Mesothelial cell of epicardium (in vitro differentiated cells): Measurements from ENCODE around the gene CHST15. TPM values are rescaled to one million over a fixed set of nuclear protein-coding genes. Genes with fewer than 3 reads are reported as not detected.

Experiments used
- DNase-seq, 2 experiments: peaks; one replicate each; pipeline ENCODE4 v3.0.0; 2021; ENCODE audit warnings: low spot score in 2 of 2; ENCODE audit not compliant: unreplicated experiment in 2 of 2
- H3K27ac Mint-ChIP-seq: 2 replicates; pipeline ENCODE4 v1.8.0; 2021; ENCODE audit warnings: mixed read lengths
- H3K27me3 Mint-ChIP-seq: 2 replicates; pipeline ENCODE4 v1.8.0; 2021; ENCODE audit warnings: low read depth, mixed read lengths
- H3K36me3 Mint-ChIP-seq: 2 replicates; pipeline ENCODE4 v1.8.0; 2021; ENCODE audit warnings: mixed read lengths
- H3K4me1 Mint-ChIP-seq: 2 replicates; pipeline ENCODE4 v1.8.0; 2021; ENCODE audit warnings: mixed read lengths
- H3K4me3 Mint-ChIP-seq: 2 replicates; pipeline ENCODE4 v1.8.0; 2021; ENCODE audit warnings: mild to moderate bottlenecking, moderate library complexity, mixed read lengths
- H3K9me3 Mint-ChIP-seq: 2 replicates; pipeline ENCODE4 v1.8.0; 2021; ENCODE audit warnings: mixed read lengths
- total RNA-seq: library from RNA; stranded (reverse); gene quantifications from 3 replicates; pipeline ENCODE4 v1.2.1, GENCODE V29; 2021
- TF ChIP-seq, protein P1 (sequence below): fragments of 200-600 bp; sonication (generic); IDR thresholded peaks from one replicate; pipeline ENCODE4 v1.5.0; 2021; ENCODE audit warnings: antibody characterized with exemption; ENCODE audit not compliant: unreplicated experiment

The CHST15 gene
- total RNA-seq, 1 donor from 2014 or later: 39.4 TPM

DNA sequence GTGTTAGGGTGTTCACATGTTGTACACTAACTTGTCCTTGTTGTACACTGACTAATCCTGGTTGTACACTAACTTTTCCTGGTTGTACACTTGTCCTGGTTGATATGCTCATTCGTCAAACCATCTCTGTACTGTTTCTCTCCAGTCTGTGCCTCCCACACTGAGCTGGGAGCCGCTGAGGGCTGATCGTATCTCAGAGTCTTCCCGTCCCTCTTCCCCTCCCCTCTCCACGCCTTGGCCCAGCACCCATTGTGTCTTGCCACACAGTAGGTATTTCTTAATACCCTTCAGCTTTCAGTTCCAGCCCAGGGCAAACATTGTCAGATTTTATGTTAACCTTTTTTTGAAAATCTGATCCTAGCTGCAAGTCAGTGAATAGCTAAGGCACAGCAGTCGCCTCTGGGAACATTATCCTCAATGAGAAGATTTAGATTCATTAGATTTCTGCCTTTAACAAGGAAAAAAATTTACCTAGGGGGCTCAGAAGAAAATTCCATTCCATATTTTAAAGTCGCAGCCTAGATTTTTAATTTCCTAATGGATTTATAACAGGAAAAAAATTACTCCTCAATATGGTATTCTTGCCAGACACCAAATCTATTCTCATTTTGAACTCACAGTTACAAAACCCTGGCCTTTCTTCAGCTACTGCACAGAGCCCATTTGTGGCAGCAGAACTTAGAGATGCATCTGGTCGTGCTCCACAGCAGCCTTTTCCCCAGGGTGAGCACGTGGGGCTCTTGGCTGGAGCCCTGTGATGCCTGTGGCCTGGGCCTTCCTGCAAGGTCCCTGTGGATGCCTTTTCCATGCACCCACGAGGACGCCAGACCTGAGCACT, 33.0 kb upstream of the CHST15 start:
- H3K27ac Mint-ChIP-seq: peak overlapping the region; percentile 40

DNA sequence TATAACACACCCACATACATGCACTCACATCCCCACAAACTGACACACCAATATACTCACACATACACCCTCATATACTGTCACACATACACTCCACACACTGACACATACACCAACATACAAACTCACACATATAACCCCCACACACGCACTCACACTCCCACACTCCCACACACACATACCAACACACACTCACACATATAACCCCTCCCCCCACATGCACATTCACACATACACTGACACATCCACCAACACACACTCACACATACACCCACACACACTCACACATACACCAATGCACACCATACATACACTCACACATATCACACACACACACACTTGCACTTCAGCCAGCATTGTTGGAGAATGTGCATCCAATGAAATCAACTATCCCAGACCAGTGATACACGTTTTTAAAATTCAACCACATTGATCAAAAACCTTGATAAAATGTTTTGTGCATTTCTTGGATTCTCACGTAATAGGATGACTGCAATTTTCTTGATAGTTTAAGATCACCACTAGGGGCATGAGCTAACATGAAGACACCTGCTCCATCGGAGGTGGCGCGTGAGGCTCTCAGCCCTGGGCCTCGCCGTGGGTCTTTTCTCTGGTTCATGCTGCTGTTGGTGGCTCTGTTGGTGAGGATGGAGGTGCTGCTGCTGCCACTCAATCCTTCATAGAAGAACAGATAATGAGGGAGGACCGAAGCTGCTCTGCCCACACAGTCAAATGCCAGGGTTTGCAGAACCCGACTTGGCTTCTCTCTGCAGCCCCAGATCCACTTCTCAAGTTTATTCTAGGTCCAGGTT, 32.1 kb upstream of the CHST15 start:
- no peak overlapping the region for H3K4me3 Mint-ChIP-seq
- H3K36me3 Mint-ChIP-seq: no peaks in the 10 kb centered on the region
- no peak overlapping the region for H3K27ac Mint-ChIP-seq
- H3K9me3 Mint-ChIP-seq: no peaks in the 10 kb centered on the region
- TF ChIP-seq, protein P1, sequence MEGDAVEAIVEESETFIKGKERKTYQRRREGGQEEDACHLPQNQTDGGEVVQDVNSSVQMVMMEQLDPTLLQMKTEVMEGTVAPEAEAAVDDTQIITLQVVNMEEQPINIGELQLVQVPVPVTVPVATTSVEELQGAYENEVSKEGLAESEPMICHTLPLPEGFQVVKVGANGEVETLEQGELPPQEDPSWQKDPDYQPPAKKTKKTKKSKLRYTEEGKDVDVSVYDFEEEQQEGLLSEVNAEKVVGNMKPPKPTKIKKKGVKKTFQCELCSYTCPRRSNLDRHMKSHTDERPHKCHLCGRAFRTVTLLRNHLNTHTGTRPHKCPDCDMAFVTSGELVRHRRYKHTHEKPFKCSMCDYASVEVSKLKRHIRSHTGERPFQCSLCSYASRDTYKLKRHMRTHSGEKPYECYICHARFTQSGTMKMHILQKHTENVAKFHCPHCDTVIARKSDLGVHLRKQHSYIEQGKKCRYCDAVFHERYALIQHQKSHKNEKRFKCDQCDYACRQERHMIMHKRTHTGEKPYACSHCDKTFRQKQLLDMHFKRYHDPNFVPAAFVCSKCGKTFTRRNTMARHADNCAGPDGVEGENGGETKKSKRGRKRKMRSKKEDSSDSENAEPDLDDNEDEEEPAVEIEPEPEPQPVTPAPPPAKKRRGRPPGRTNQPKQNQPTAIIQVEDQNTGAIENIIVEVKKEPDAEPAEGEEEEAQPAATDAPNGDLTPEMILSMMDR: peak; percentile 67
- no peaks in the 10 kb centered on the region for H3K27me3 Mint-ChIP-seq
- DNase-seq: no peak
- peaks cover 25% of the 10 kb centered on the region for H3K4me1 Mint-ChIP-seq

More for the DNA sequence above, 33.0 kb upstream of the CHST15 start:
- no peak overlapping the region for H3K4me3 Mint-ChIP-seq
- TF ChIP-seq, protein P1: no peak
- H3K36me3 Mint-ChIP-seq: no peaks in the 10 kb centered on the region
- H3K9me3 Mint-ChIP-seq: no peaks in the 10 kb centered on the region
- no peaks in the 10 kb centered on the region for H3K27me3 Mint-ChIP-seq
- no peak for DNase-seq
- peaks cover 34% of the 10 kb centered on the region for H3K4me1 Mint-ChIP-seq

DNA sequence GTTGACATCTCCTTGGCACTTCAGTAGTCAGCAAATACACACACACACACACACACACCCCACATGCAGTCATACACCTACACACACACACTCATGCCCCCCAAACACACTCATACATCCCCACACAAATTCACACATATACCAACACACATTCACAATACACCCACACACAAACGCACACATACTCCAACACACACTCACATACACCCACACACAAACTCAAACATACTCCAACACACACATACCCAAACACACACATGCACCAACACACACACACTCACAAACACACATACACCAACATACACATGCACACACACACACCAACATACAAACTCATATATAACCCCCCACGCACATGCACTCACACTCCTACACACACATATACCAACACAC, 31.4 kb upstream of the CHST15 start:
- H3K9me3 Mint-ChIP-seq: no peaks in the 10 kb centered on the region
- H3K27ac Mint-ChIP-seq: no peak overlapping the region
- no peaks in the 10 kb centered on the region for H3K27me3 Mint-ChIP-seq
- TF ChIP-seq, protein P1: no peak
- H3K4me3 Mint-ChIP-seq: no peak overlapping the region
- DNase-seq: no peak
- peaks cover 21% of the 10 kb centered on the region for H3K4me1 Mint-ChIP-seq
- H3K36me3 Mint-ChIP-seq: no peaks in the 10 kb centered on the region

DNA sequence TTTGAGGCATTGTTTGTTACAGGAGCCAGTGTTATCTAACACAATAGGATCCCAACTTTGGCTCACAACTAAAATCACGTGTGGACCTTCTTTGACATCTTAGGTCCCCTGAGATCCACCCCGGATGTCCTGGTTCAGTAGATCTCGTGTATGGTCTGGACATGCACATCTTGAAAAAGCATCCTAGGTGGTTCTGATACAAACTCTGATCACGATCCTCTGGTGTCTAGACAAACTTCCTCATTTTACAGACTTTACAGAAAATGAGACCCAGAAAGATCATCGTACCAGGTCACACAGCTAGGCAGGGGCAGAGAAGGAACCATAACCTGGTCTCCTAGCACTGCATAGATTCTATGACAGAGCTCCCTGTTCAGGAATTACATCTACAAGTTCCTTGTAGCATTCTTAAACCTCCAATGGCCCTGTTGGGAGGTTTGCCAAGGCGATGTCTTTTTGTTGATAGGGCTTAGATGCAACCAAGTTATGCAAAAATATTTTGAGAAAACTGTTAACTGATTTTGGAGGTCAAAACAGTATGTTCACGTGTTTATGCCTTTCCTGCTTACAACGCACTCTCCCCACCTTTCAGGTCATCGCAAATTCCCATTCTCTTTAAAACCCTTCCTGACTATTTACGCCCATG, 30.8 kb upstream of the CHST15 start:
- no peaks in the 10 kb centered on the region for H3K27me3 Mint-ChIP-seq
- TF ChIP-seq, protein P1: no peak
- no peaks in the 10 kb centered on the region for H3K9me3 Mint-ChIP-seq
- peaks cover 19% of the 10 kb centered on the region for H3K4me1 Mint-ChIP-seq
- no peak for DNase-seq
- no peak overlapping the region for H3K4me3 Mint-ChIP-seq
- H3K36me3 Mint-ChIP-seq: no peaks in the 10 kb centered on the region
- no peak overlapping the region for H3K27ac Mint-ChIP-seq

DNA sequence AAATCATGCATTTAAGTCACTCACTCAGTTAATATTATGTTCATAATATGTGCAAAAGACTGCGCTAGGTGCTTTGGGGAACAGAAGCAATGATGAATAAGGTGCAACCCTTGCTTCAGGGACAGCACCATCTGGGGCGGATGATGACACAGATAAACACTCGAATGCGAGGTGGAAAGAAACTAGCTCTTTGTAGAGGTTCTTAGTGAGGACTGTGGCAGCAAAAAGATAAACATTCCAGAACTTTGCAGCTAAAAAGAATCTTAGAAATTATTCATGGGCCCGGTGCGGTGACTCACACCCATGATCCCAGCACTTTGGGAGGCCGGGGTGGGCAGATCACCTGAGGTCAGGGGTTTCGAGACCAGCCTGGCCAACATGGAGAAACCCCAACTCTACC, 29.8 kb upstream of the CHST15 start:
- Mint-ChIP-seq H3K27me3 (no peaks in the 10 kb centered on the region), H3K27ac (no peak overlapping the region), H3K36me3 (no peaks in the 10 kb centered on the region), H3K4me3 (no peak overlapping the region), H3K4me1 (peaks cover 13% of the 10 kb centered on the region), H3K9me3 (no peaks in the 10 kb centered on the region)
- no peak for DNase-seq
- TF ChIP-seq, protein P1: no peak
